HG02642 (cell line): ENCODE measurements around the gene ASIC2.

Source experiments
- ATAC-seq: cut with Tn5 transposase; IDR thresholded peaks from one replicate; pipeline ENCODE4 v1.9.1; 2021; ENCODE audit warnings: mild to moderate bottlenecking; ENCODE audit not compliant: unreplicated experiment, poor library complexity

Gene ASIC2

GRCh38 chr17:33290253-33290652 lies 2.8 kb downstream of the ASIC2 start:
- ATAC-seq, result no peak

GRCh38 chr17:33288954-33289353 lies 4.1 kb downstream of the ASIC2 start:
- ATAC-seq, result no peak

DNA sequence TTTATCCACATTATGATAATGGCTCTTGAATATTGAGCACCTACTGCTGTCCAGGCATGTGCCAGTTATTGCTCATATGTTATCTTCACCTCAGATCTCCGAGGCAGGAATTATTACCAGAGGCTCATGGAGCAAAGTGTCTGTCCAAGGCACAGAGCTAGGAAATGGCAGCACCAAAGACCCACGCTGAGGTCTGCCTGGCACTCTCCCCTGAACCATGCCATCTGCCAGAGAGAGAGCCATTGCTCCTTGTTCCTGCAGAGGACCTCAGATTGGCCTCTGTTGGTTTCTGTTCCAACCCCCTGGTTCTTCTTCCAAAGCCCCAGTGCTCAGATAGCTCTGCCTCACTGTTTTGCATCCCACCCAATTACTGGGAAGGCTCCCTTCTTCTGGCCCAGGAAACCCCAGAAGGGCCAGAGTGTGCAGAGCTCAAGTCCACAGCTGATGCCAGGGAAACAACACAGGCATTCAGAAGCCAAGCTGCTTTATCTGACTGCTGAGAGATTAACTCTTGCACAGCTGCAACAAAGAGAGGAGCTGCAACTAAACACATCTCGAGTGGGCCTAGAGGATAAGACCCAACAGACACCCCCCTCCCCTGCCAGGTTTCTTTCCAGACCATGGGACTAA lies 5.9 kb downstream of the ASIC2 start:
- no peak for ATAC-seq

DNA sequence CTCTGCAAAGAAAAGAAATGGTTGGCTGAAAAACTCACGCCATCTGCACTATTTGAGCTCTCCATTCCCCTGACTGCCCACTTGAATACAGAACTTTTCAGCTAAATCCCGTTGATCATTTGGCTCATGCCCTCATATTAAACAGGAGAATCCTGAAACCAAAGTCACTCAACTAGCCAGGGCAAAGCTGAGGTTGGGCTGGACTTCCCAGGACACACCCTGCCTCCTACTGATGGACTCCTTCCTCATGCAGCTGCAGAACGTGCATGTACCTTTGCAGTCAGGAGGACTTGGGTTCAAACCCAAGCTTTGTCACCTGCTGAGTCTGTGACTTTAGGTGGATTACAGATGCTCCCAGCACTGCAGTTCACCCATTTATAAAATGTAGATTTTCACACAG lies 7.7 kb downstream of the ASIC2 start:
- no peak for ATAC-seq

GRCh38 chr17:33284022-33284421 lies 9.1 kb downstream of the ASIC2 start:
- ATAC-seq, result no peak

GRCh38 chr17:33280162-33280943 lies 12.7 kb downstream of the ASIC2 start:
- no peak for ATAC-seq

DNA sequence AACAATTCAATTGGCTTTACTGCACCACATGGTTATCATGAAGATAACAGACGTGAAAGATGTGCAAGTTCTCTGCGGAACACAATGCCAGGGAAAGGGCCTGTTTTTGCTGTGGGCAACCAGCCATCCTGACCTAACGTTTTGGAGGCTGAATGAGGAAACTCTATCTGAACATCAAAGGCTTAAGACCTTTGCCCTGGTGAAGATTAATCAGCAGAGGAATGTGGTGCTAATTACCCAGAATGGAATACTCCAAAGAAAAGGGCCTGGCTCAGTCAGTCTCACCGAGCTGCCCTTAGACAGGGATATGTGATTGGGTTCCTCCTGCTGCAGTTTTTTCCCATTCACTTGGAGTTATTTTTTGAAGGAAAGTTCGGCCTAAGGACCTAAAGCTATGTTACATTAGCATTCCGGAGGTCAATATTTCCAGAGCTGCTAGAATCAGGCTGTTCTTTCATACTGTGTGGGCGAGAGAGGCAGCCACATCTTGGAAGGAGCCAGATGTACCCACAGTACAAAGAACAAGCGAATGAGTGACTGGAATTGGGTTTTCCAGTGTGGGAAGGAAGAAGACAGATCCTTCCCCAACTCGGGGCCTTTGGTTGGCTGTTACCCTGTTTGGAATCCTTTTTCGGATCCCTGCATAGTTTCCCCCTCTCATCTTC lies 15.5 kb downstream of the ASIC2 start:
- ATAC-seq, result no peak

- no peak for ATAC-seq
Measured at GRCh38 chr17:33273743-33274410, 19.2 kb downstream of the ASIC2 start.

- no peak for ATAC-seq
Measured at GRCh38 chr17:33273271-33273670, 19.8 kb downstream of the ASIC2 start.

GRCh38 chr17:33272438-33272837 lies 20.7 kb downstream of the ASIC2 start:
- no peak for ATAC-seq

DNA sequence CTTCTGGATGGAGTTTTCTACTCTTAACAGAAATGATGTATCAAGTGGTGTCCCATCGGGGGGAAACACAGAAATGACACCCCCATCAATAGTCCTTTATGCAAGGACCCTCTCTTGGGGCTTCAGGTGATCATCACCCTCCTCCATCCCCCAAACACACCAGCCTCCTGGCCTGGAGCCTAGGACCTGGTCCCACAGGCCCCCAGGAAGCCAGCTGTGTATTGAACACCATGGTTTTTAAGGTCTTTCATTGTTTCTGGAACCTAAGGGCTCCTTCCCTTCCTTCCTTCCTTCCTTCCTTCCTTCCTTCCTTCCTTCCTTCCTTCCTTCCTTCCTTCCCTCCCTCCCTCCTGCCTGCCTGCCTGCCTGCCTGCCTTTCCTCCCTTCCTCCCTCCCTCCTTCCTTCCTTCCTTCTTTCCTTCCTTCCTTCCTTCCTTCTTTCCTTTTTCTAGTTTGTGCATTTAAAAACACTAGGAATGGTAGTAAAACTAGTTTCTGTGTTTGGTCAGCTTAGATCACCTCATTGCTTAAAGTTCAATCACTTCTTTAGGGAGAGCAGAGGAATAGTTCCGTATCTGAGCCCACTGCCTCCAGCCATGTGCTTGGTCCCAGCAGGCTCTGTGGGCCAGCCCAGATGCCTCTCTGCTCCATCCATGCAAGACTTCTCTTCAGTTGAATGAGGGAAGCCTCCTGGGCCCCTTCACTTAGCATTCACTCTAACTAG lies 23.6 kb downstream of the ASIC2 start:
- ATAC-seq, result no peak

- no peak for ATAC-seq
Measured at GRCh38 chr17:33267851-33268548, 25.1 kb downstream of the ASIC2 start.

DNA sequence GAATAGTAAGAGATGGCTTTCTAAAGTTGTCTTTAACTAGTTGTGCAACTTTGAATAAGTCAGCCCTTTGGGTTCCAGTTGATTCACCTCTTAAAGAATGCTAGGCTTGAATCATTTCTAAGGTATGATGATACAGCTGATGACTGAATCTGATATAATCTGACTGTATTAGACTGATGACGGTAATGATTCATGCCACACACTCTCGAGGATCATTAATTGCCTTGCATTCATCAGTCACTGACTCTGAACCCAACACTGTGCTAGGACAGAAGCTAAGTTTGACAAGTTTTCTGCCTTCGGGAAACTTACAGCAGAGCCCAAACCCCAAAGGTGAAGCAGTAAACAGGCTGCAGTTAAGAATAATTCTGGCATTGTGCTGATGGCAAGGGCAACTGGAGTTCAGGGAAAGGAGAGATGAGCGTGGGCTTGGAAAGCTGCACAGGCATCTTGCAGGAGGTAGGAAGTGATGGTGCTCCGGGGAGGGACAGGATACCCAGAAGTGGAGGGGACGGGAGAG lies 25.8 kb downstream of the ASIC2 start:
- ATAC-seq, result no peak

GRCh38 chr17:33266611-33267010 lies 26.5 kb downstream of the ASIC2 start:
- no peak for ATAC-seq

DNA sequence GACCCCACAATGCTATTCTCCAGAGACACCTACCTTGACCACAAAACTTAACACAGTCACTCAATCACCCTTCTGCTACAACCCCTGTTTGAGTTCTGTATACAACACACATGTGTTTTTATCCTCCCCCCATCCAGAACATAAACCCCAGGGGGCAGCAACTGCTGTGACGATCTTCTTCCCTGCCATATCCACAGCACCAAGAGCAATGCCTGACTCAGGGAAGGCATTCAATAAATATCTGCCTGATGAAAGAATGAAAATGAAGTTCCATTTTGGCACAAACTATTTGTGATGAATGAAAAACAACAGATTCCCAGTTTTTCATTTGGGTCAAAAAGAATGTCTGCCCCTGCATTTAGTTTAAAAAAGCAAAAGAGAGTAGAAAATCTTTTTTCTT lies 27.0 kb downstream of the ASIC2 start:
- ATAC-seq, result no peak

GRCh38 chr17:33263396-33263795 lies 29.7 kb downstream of the ASIC2 start:
- ATAC-seq, result no peak

DNA sequence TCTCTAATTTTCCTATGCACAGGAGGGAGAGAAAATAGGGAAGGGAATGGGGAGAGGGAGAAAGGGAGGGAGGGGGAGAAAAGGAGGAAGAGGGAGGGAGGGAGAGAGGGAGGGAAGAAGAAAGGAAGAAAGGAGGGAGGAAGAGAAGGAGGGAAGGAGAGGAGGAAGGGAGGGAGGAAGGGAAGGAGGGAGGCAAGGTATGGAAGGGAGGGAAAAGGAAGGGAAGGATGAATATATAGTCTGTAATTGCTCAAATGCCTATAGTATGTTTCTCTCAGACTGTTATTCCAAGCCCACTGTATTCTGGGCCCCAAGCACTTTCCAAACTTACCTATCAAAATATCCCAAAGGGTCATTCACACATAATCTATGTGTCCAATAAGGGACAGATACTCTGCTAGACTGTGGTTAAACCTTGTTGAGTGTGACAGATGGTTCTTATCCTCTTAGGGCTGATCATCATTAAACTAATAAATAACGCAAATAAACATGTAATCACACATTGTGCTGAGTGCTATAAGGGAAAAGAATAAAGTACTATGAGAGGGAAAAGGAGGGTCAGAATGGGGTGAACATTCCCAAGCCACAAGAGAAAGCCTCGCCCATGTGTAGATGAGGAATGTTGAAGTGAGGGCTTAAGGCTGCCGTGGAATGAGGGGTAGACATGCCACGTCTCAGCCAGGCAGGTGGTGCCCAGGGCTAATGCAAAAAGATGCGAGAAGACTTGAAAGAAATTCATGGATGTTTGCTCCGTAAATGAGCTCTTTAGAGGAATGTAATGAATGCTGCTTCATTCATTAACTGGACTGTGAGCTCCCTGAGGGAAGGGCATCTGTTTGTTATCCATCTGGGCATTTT lies 30.6 kb downstream of the ASIC2 start:
- ATAC-seq, result no peak

DNA sequence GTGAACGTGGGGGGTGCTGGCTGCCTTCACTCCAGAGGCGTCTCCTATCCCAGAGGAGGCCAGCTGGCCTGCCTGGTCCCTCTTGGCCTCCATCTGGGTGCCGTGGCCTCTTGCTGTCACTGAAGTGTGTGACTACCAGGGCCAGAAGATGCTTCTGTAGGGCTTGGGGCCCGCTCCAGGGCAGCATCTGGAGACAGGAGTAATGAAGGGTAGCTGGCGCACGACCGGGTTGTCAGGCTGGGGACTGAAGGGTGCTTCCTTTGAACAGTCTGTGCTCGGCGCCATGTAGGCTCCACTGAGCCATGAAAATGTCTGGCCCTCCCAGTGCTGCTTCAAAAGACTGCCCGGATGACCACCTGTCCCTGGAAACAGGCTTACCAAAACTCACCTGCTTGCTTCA lies 31.3 kb downstream of the ASIC2 start:
- ATAC-seq, result no peak

GRCh38 chr17:33260638-33261037 lies 32.5 kb downstream of the ASIC2 start:
- ATAC-seq, result no peak
